Keratinocyte (primary cell): Measurements from ENCODE around the gene ZPR1.

ENCODE experiments used
- EZH2 ChIP-seq: IDR thresholded peaks from one replicate; pipeline ENCODE4 v1.6.1; 2012; ENCODE audit warnings: inconsistent platforms, mild to moderate bottlenecking, low read length, moderate library complexity
- TF ChIP-seq, protein P1 (sequence below), 3 experiments: IDR thresholded peaks in 1 of 3; conservative IDR thresholded peaks in 1 of 3; optimal IDR thresholded peaks in 1 of 3; 2 replicates in 2 of 3; 3 replicates in 1 of 3; pipeline versions ENCODE3 to v1.5.1; 2011; ENCODE audit warnings: low read length in 3 of 3, mild to moderate bottlenecking in 3 of 3, moderate library complexity in 2 of 3, control low read depth in 1 of 3, inconsistent platforms in 1 of 3; ENCODE audit not compliant: insufficient read depth in 2 of 3; ENCODE audit errors: extremely low read depth in 1 of 3

DNA sequence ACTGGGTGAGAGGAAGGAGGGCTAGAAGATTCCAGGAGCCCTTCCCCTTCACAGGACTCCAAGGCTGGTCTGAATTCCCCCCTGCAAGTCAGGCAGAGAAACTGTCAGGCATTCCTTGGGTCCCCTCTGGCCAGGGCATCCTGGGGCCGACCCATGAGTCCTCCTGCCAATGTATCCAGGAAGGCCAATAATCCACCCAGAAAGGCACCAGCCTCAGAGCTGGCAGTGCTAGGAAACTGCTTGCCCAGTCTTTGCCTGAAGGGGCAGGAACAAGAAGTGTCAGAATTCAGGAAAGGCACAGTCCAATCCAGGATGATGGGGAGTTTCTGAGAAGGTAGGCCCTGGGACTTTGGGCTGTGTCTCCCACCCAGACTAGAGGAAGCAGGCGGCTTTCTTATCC, 56.0 kb downstream of the ZPR1 start:
- TF ChIP-seq, protein P1, sequence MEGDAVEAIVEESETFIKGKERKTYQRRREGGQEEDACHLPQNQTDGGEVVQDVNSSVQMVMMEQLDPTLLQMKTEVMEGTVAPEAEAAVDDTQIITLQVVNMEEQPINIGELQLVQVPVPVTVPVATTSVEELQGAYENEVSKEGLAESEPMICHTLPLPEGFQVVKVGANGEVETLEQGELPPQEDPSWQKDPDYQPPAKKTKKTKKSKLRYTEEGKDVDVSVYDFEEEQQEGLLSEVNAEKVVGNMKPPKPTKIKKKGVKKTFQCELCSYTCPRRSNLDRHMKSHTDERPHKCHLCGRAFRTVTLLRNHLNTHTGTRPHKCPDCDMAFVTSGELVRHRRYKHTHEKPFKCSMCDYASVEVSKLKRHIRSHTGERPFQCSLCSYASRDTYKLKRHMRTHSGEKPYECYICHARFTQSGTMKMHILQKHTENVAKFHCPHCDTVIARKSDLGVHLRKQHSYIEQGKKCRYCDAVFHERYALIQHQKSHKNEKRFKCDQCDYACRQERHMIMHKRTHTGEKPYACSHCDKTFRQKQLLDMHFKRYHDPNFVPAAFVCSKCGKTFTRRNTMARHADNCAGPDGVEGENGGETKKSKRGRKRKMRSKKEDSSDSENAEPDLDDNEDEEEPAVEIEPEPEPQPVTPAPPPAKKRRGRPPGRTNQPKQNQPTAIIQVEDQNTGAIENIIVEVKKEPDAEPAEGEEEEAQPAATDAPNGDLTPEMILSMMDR (optimal IDR thresholded peaks at IDR 0.05 in 1 of 3, IDR thresholded peaks at IDR 0.05 in 1 of 3, conservative IDR thresholded peaks at IDR 0.05 in 1 of 3; ENCODE audit: extremely low read depth in 1 of 3, insufficient read depth in 2 of 3, low read length in 3 of 3) = no peak
- TF ChIP-seq EZH2 = no peak
